PC-3 (cell line): ENCODE measurements around the gene FBXL5.

ENCODE experiments used
- EZH2 ChIP-seq: fragments of 300-600 bp; sonication (generic); IDR thresholded peaks from one replicate; pipeline ENCODE4 v1.6.1; 2017; ENCODE audit warnings: antibody characterized with exemption, mild to moderate bottlenecking, low read length; ENCODE audit not compliant: unreplicated experiment
- EZH2phosphoT487 ChIP-seq: fragments of 300-600 bp; sonication (generic); IDR thresholded peaks from 2 replicates; pipeline ENCODE4 v1.6.1; 2018; ENCODE audit warnings: mild to moderate bottlenecking, antibody characterized with exemption, low read length, borderline replicate concordance
- TF ChIP-seq, protein P1 (sequence below): fragments of 300-600 bp; sonication (generic); conservative IDR thresholded peaks from 2 replicates; pipeline ENCODE4 v1.5.1; 2017; ENCODE audit warnings: antibody characterized with exemption, low read depth, mild to moderate bottlenecking, low read length

DNA sequence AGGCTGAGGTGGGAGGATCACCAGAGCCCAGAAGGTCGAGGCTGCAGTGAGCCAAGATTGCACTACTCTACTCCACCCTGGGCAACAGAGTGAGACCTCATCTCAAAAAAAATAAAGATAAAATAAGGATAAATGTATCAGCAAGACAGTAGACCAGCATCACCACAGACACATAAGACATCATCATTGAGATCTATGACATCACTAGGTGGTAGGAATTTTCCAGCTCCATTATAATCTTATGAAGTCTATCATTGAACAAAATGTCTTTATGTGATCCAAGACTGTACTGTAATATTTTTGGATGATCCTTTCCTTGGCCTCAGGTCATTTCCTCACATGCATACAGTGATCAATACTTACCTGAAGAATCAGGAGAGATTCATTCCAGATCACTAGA lies 18.2 kb upstream of the FBXL5 start:
- TF ChIP-seq, protein P1, sequence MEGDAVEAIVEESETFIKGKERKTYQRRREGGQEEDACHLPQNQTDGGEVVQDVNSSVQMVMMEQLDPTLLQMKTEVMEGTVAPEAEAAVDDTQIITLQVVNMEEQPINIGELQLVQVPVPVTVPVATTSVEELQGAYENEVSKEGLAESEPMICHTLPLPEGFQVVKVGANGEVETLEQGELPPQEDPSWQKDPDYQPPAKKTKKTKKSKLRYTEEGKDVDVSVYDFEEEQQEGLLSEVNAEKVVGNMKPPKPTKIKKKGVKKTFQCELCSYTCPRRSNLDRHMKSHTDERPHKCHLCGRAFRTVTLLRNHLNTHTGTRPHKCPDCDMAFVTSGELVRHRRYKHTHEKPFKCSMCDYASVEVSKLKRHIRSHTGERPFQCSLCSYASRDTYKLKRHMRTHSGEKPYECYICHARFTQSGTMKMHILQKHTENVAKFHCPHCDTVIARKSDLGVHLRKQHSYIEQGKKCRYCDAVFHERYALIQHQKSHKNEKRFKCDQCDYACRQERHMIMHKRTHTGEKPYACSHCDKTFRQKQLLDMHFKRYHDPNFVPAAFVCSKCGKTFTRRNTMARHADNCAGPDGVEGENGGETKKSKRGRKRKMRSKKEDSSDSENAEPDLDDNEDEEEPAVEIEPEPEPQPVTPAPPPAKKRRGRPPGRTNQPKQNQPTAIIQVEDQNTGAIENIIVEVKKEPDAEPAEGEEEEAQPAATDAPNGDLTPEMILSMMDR: no peak
- TF ChIP-seq EZH2 (no peak), EZH2phosphoT487 (no peak)
